H1 (cell line): Measurements from ENCODE around the gene ABCC4. TPM values are rescaled to one million over a fixed set of nuclear protein-coding genes. Genes with fewer than 3 reads are reported as not detected.

Experiments
- ATF3 ChIP-seq: IDR thresholded peaks from 2 replicates; pipeline ENCODE4 v1.6.1; 2011; ENCODE audit warnings: low read depth, mild to moderate bottlenecking, low read length; ENCODE audit not compliant: insufficient read depth
- HDAC2 ChIP-seq, 2 experiments: fragments of 300-600 bp in 1 of 2; sonication (generic) in 1 of 2; IDR thresholded peaks; 2 replicates each; pipeline ENCODE4 v1.6.1; 2011 to 2012; ENCODE audit warnings: low read depth in 2 of 2, low read length in 2 of 2, mild to moderate bottlenecking in 2 of 2, moderate library complexity in 2 of 2, borderline replicate concordance in 1 of 2, inconsistent platforms in 1 of 2
- KDM4A ChIP-seq: IDR thresholded peaks from one replicate; pipeline ENCODE4 v1.7.1; 2012; ENCODE audit warnings: low read depth, mild to moderate bottlenecking, moderate library complexity, low read length, inconsistent platforms; ENCODE audit not compliant: severe bottlenecking
- polyA plus RNA-seq, 7 experiments: library from polyadenylated mRNA; depleted of rRNA in 3 of 7; stranded (reverse) in 5 of 7; unstranded in 2 of 7; fragments of >200 nt in 5 of 7; fragments of 200-250 nt in 2 of 7; gene quantifications; 1 replicate in 5 of 7; 2 replicates in 1 of 7; 4 replicates in 1 of 7; pipeline versions ENCODE4 v1.2.1 to v1.2.3, GENCODE V29; 2011 to 2013; ENCODE audit warnings: missing spikeins in 2 of 7, mixed read lengths in 2 of 7
- total RNA-seq: library from RNA; stranded (reverse); fragmentation: NEBNext Ultra II Directional; extraction: Animal tissue kit (Norgen Biotek cat#: 25700); gene quantifications from 2 replicates; pipeline ENCODE4 v1.2.1, GENCODE V29; 2021

Gene ABCC4
- total and polyA plus RNA-seq, 2 of the 8 experiments (the other 6 are each of a cell fraction or from before 2014, with no cell fraction given) = 4.0 to 14.1 TPM

GRCh38 chr13:95145587-95145986 lies 155.7 kb downstream of the ABCC4 start (continued):
- TF ChIP-seq ATF3 (no peak), KDM4A (no peak), HDAC2 (IDR thresholded peaks at IDR 0.05; ENCODE audit: borderline replicate concordance in 1 of 2, low read depth in 2 of 2, low read length in 2 of 2) (no peak)
